GM19372 (cell line): Measurements from ENCODE around the gene NR1D1.

Experiments
- ATAC-seq: cut with Tn5 transposase; IDR thresholded peaks from one replicate; pipeline ENCODE4 v1.9.1; 2021; ENCODE audit warnings: mild to moderate bottlenecking, low read depth, moderate library complexity; ENCODE audit not compliant: unreplicated experiment

Gene NR1D1

GRCh38 chr17:40076591-40076990 is 23.8 kb downstream of the NR1D1 start:
- ATAC-seq, result no peak

- ATAC-seq, result no peak
Observed at GRCh38 chr17:40075942-40076498, 24.4 kb downstream of the NR1D1 start.

GRCh38 chr17:40075201-40075941 is 25.0 kb downstream of the NR1D1 start:
- ATAC-seq, result no peak

GRCh38 chr17:40074871-40075200 is 25.6 kb downstream of the NR1D1 start:
- no peak for ATAC-seq

GRCh38 chr17:40074175-40074512 is 26.2 kb downstream of the NR1D1 start:
- ATAC-seq, result no peak

- no peak for ATAC-seq
Observed at GRCh38 chr17:40073454-40074174, 26.8 kb downstream of the NR1D1 start.

GRCh38 chr17:40072735-40073346 is 27.5 kb downstream of the NR1D1 start:
- no peak for ATAC-seq

- ATAC-seq, result no peak
Observed at GRCh38 chr17:40072040-40072734, 28.2 kb downstream of the NR1D1 start.

- ATAC-seq, result no peak
Observed at GRCh38 chr17:40071313-40072039, 28.9 kb downstream of the NR1D1 start.

- no peak for ATAC-seq
Observed at GRCh38 chr17:40070709-40071312, 29.6 kb downstream of the NR1D1 start.

- no peak for ATAC-seq
Observed at GRCh38 chr17:40069751-40070708, 30.4 kb downstream of the NR1D1 start.

- ATAC-seq, result no peak
Observed at GRCh38 chr17:40068917-40069750, 31.3 kb downstream of the NR1D1 start.

- ATAC-seq, result no peak
Observed at GRCh38 chr17:40068584-40068916, 31.8 kb downstream of the NR1D1 start.

GRCh38 chr17:40068129-40068581 is 32.2 kb downstream of the NR1D1 start:
- ATAC-seq, result no peak

GRCh38 chr17:40067710-40068109 is 32.7 kb downstream of the NR1D1 start:
- ATAC-seq, result no peak

- ATAC-seq, result no peak
Observed at GRCh38 chr17:40065769-40066510, 34.4 kb downstream of the NR1D1 start.
